HG03095 (cell line): Measurements from ENCODE around the gene OSBPL1A.

Experiments
- ATAC-seq: cut with Tn5 transposase; IDR thresholded peaks from one replicate; pipeline ENCODE4 v1.9.1; 2021; ENCODE audit warnings: moderate library complexity; ENCODE audit not compliant: unreplicated experiment

Gene OSBPL1A

DNA sequence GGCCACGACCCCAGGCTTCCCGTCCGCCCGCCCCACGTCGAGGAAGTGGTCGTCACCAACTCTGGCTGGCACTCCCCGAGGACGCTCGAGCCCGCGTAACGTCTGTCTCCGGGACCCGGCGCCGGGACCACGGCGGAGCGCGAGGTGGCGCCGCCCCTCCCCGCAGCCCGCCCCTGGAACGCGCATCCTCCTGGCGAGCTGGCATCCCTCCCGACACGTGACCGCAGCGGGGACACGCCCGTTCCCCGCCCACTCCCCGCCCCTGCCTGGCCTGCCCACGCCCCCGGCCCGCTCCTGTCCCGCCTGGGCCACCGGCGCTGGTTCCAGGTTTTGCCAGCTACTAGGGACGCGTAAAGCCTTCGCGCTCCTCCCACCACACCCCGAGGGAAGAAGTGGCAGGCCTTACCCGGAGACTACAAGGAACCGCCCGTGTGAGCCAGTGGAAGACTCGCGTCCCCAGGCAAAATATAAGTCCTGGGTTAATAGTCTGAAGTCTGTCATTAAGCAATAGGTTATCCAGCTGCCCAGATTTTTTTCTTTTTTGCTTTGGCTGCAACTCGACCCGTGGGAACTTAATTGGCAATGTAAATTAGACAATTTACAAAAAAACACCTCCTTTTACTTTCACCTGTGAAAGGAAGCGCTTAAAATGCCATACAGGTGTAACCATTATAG lies at the start of gene OSBPL1A:
Gene OSBPL1A (minus strand): TSS at position 131 of the 675 bp plus-strand sequence. CDS start 20,291 bp downstream, outside the sequence.
- ATAC-seq: no peak

DNA sequence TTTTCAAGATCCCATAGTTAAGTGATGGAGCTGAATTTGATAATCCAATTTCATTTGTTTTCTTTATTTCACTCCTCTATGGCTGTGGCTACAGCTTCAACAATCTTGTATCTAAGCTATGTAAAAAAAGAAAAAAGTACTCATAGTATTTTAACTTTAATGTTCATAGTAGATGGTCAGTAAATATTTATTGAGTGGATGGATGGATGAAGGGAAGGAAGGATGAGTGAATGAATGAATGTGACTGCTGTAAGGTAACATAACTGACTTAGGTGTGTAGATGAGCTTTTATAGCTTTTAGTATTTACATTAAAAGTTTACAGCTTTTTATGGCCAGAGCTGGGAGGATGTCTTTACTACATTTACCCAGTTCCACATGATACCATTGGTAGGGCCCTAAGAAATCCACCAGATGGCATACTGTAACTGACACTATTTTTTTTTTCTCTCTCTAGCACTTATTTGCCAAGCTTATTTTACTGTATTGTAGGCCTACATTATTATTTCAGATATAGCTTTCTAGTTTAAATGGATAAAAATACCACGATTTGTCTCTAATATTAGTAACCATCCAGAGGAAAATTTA lies 49.4 kb upstream of the OSBPL1A start:
- no peak for ATAC-seq

DNA sequence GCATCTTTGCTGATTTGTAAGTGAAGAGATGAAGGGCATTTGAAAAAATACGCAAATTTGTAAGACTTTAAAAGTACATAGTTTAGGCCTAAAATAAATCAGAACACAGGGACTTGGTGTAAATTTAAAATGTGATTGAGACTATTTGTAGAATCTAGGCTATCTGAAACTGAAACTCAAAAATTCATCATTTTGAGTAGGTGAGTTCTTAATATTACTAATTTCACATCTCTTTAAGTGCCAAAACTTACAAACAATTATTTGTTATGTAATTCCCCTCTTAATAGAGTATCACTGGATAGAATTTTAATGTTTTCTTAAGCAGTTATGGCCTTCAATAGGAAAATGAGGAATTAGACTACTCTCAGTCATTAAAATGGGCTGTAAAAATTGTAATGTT lies 48.8 kb upstream of the OSBPL1A start:
- ATAC-seq: peak; percentile 65

DNA sequence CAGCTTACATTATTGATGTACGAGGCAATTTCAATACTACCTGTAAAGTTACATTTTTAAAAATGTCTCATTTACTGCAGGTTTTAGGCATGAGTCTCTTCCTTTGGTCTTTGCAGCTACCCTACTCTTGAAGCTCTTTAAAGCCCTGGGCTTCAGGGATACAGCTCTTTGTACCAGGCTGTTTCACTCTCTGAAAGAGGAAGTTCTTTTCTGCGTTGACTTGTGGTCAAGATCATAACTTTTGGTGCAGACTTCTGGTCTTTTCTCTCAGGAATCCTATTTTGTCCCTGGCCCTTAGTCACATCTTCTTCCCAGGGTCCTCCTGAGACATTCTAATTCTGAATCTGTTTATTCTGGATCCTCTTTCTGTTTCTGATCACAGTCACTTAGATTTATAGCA lies 46.2 kb upstream of the OSBPL1A start:
- ATAC-seq: no peak

DNA sequence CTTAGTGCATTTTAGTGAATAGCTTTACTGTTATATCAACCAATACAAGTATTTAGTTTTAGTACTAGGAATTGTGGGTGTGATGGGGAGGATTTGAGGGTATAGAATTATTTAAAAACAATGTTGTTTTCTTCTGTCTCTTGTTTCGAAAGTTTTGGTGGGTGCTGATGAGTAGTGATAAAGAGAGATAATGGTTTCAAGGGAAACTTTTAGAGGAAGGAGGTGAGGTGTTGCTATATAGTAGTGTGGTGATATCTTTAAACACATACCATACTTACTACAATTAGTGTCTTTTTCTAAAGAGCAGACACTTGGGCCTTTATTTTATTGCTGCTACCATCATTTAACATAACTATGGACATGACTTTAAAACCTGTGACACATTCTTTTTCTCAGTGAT lies 39.3 kb upstream of the OSBPL1A start:
- ATAC-seq: no peak

DNA sequence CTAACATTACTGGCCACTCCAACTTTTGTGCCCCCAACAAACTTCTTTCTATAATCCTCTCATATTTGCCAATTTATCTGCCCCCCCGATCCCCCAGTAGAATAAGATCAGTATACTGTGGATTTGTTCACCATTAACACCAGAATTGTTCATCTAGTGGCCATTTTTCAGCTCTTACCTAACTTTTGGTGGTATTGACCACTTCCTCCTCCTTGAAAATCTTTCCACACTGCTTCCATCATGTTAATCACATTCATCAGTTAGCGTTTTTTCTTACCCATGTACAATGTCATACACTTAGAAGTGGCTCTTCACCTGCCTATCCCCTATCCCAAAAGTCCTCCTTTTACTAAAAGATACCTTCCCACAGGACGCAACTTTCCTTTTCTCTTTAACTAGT lies 35.0 kb upstream of the OSBPL1A start:
- no peak for ATAC-seq

DNA sequence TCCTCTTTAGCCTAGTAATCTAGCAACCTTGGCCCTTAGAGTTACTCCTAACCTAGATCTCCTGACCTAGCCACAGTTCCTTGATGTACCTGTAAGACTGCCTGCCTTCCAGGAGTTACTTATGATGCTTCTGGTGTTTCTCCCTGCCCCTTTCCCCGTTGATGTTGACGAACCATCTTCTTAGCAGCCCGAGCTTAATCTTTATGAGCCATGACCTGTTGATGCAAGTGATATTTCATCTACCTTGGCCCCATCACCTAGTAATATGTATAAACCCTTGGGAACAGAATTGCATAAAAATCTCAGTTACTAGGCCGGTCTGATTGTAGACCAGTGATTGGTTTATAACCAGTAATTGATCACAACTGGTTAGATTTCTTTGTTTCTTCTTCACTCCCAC lies 31.6 kb upstream of the OSBPL1A start:
- no peak for ATAC-seq

DNA sequence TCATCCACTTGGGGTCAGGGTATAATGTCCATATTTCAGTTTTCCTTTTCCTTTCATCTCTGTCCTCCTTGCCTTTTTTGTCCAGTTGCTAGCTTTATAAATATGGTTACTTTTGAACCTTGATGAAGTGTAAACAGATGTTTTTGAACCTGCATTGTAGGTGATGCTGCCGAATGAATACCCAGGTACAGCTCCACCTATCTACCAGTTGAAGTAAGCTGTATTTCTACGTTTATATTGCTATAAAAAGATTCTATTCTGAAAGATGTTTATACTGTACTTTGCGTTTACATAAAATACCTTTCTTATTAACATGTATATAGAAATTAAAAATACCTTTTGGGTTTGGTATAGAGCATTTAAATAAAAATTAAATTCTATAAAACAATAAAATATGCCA lies 31.1 kb upstream of the OSBPL1A start:
- ATAC-seq: no peak

DNA sequence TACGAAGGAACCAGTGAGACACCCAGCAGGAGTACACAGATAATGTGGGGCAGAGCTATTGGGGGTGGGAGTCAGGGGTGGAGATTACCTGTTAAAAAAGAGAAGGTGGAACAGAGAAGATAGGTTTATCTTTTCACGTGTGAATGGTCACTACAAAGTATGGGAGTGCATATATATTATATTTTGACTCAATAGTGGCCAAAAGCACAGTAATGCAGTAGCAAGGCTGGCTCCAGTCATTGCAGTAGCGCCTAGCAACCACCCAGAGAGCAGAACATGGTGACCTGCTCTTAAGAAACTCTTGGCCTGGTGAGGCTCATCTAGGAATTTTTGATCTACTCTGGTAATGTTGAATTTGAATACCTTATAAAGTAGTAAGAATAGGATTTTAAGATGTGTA lies 29.9 kb upstream of the OSBPL1A start:
- no peak for ATAC-seq

DNA sequence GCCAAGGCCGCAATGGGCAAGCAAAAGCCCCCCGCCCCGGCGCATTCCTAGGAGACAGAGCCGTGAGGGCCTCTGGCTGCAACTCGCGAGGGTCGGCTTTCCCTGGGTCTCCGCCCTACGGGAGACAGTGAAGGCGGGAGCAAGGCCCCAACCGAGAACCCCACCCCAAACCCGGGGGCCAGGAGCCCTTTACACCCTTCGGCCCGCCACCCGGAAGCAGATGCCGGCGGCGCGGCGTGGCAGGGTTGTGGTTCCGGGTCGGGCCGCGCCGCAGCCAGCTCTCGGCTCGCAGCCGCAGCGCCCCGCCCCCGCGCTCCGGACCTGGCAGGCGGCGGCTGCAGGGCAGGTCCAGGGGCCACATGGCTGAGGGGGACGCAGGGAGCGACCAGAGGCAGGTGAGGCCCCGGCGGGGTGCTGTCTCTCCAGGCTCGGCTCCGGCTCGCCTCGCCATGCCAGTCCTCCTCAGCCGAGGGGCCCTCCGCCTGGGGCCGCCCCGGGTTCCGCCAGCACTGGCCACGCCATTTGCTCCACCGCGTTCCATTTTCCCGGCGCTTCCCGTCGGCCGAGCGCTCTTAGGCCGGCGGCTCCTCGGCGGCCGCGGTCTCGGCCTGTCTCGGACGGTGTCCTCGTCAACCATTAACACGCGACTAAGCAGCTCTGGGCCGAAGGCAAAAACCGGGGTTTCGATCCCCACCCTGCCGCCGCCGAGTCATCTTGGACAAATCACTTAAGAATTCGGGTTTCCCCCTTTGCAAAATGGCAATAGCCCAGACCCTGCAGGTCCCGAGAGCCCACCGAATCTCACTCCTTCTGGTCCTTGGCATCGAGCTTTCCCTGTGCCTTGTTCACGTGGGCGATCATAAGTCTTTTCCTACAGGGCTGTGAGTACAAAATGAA lies 29.0 kb upstream of the OSBPL1A start, which contains the start of gene IMPACT:
Gene IMPACT (plus strand): TSS at position 273 of the 897 bp plus-strand sequence. CDS start 87 bp downstream, at position 360.
- ATAC-seq: peak; percentile 87

DNA sequence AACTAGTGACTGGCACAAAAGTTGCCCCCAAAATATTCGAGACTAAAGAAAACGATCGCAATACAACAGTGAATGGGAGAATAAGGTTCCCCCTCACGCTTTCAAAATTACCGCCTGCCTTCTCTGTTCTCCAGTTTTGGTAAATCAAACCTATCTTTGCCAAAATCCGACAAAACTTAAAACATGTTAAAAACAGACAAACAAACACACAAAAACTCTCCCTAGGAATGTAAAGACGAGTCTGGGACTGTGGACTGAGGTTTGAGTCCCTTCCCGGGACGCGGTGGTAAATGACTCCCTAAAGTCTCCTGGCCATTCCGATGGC lies 28.4 kb upstream of the OSBPL1A start:
- no peak for ATAC-seq

DNA sequence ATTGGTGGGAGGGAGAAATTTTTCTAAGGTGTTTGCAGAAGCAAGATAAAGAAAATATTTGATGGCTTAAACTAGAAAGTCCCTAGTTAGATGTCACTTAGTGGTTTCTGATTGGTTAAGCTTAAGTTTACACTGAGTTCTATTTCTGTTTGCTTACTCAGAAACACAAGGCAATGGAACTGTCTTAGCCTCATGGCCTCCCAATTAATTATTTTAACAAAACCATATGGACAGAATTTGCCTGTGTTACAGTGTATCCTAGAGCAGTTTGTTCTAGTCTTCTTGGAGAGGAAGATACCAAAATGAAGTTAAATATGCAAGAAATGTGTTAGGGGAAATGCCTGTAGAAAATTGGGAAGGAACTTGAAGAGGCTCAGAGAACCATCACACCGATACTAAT lies 24.2 kb upstream of the OSBPL1A start:
- ATAC-seq: no peak

DNA sequence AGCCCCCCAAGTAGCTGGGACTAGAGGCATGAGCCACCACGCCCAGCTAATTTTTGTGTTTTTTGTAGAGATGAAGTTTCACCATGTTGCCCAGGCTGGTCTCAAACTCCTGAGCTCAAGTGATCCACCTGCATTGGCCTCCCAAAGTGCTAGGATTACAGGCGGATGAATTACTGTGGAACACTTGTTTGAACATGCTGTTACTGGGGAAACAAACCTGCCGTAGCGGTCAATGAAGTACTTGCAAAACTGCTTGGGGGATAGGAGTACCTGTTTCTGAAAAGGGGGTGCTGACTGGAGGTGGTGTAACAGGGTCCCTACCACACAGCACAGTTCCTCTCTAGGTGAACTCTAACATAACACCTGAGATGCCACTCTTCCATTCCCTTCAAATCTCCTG lies 22.9 kb upstream of the OSBPL1A start:
- no peak for ATAC-seq

DNA sequence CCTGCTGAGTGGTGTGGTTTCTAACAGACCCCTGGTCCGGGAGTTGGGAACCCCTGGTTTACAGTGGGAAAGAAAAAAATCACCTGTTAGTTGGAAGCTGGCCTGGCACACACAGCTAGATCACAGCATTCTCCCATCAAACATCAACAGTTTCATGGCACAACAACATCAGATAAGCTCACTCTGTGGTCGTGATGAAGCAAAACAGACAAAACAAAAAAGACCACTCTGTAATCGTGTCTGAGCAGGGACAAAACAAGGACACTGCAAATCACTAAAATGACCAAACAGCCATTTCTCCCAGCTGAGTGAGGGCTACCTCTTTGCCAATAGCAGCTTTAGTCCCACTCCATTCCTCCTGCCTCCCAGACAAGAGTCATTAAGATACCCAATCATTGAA lies 19.9 kb upstream of the OSBPL1A start:
- no peak for ATAC-seq

DNA sequence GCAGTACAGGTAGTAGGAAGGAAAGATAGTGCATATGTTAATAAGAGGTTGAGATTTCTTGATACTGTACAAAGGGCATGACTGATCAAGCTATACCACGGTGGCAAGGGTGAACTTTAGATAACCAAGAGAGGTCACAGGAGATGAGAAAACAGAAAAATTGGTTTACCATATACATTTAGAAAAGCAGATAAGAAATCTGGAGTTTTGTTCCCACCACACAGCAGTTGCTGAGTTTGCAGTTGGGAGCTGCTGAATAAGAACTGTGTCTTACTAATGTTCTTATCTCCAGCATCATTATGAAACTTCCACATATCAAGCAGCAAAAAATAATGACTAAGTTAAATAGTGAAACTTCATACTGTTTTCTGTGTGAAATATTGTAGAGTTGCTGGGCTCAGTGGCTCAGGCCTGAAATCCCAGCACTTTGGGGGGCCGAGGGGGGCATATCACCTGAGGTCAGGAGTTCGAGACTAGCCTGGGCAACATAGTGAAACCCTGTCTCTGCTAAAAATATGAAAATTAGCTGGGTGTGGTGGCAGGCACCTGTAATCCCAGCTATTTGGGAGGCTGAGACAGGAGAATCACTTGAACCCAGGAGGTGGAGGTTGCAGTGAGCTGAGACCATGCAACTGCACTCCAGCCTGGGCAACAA lies 16.9 kb upstream of the OSBPL1A start:
- ATAC-seq: no peak

DNA sequence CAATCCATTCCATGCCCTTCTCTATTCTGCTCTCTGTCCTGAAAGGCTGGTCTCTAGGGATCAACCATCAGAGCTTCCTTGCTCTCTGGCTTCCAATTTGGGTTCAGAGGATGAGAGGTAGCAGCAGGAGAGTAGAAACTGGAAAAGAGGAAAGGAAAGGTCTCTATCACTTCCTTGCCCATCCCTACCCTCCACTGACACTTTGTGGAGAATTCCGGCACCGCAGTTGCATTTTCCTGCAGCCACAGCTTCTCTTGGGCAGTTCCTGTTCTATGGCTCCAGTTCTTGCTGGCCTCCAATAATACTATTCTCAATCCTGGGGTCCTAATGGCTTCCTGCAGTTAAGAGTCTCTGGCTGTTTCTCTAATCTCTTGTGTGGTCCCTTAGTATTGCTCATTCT lies 15.5 kb upstream of the OSBPL1A start:
- ATAC-seq: no peak

DNA sequence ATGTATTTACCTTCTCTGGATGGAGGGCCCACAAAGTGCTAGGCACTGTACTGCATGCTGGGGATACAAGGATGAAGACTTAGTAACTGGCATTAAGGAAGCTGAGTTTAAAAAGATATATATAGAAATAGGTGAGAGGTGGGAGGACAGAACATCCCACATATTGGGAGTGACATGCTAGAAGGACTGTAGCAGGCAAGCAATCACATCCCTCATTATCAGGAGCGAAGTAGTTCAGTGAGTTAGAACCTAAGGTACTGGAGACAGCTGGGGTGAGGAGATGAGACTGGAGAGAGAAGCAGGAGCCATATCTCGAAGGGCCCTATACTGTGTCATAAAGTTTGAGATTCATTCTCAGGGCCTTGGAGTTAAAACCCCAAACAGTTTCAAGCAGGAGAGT lies 10.9 kb upstream of the OSBPL1A start:
- ATAC-seq: no peak

DNA sequence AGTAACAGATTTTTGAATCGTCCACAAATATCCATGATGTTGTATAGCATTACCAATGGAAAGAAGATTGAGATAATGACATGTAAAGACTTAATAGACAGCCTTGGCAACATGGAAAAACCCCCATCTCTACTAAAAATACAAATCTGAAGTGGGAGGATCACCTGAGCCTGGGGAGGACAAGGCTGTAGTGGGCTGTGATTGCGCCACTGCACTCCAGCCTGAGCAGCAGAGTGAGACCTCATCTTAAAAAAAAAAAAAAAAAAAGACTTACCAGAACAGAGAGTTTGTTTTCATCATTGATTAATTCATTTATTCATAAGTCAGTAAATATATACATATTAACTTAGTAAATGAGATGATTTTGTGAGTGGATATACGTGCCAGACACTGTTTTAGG lies 7.0 kb upstream of the OSBPL1A start:
- ATAC-seq: no peak

DNA sequence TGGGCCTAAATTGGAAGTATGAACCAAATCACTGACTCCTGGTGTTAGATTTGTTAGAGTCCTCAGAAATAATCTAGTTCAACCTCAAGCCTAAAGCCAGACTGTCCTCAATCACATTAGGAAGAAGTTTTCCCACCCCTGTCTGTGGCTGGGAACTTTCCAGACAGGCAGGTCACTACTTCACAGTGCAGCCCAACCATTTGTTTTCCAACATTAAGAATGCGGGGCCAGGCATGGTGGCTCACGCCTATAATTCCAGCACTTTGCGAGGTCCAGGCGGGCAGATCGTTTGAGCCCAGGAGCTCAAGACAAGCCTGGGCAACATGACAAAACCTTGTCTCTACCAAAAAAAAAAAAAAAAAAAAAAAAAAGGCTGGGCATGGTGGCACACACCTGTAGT lies 5.5 kb upstream of the OSBPL1A start:
- no peak for ATAC-seq

DNA sequence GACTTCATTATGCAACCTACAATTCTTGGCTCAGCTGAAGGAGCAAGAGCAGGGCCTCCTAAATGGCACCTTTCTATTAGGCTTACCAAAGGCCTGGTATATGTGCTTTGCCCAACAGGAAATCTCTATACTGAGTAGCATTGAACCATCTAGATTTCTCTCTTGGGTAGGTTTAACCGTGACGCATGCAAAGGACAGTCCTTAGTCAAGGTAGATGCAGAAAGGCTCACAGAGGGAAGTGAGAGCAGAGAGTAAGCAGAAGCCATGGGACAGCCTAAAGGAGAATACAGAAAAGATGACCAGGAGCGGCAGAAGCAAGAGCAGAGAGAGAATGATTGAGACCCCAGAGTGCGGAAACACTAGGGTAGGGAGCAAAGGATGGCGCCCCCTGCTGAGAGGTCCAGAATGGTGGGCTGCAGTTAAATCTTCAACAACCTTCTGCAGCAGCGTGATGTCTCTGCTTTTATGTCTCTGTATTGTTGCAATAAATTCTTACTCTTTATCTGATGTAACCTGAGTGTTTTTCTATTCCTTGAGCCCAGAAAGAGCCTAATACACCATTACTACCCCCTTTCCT lies 4.7 kb upstream of the OSBPL1A start:
- ATAC-seq: no peak

DNA sequence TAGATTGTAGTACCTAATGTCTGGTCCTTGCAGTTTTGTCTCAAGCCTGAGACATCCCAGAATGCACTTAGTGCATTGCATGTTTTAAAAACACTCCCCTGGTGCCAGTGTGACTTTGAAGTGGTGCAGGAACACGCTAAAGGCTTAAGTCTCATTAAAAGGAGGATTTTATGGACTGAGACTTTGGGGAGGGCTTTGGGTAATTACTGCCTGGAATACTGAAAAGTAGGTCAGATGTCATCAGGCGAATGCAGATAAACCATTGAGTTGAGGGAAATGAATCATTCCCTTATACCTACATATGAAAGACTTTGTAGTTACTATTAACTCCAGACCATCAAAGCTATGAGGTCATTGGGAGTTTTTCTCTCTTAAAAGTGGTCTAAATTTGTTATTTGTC lies 3.0 kb upstream of the OSBPL1A start:
- no peak for ATAC-seq
